GM06990 (cell line): ENCODE results near the gene NDUFB4.

Experiments
- DNase-seq: peaks from one replicate; pipeline ENCODE4 v3.0.0-alpha.2; 2011; ENCODE audit not compliant: insufficient read length; ENCODE audit errors: extremely low read depth
- H3K27me3 ChIP-seq: replicated peaks from 2 replicates; pipeline ENCODE4 v1.6.0; 2011; ENCODE audit warnings: low read length; ENCODE audit not compliant: control insufficient read depth, insufficient read depth
- H3K36me3 ChIP-seq: 2 replicates; pipeline ENCODE4 v1.5.1; 2011; ENCODE audit warnings: low read length; ENCODE audit not compliant: control insufficient read depth, insufficient read depth
- H3K4me3 ChIP-seq: replicated peaks from 2 replicates; pipeline ENCODE4 v1.5.1; 2011; ENCODE audit warnings: low read depth, mild to moderate bottlenecking, control low read depth, low read length
- TF ChIP-seq, protein P1 (sequence below): IDR thresholded peaks from 2 replicates; pipeline ENCODE4 v1.5.1; 2011; ENCODE audit warnings: low read length, control low read depth, mild to moderate bottlenecking, inconsistent platforms; ENCODE audit not compliant: insufficient read depth, poor library complexity, severe bottlenecking

NDUFB4 gene

DNA sequence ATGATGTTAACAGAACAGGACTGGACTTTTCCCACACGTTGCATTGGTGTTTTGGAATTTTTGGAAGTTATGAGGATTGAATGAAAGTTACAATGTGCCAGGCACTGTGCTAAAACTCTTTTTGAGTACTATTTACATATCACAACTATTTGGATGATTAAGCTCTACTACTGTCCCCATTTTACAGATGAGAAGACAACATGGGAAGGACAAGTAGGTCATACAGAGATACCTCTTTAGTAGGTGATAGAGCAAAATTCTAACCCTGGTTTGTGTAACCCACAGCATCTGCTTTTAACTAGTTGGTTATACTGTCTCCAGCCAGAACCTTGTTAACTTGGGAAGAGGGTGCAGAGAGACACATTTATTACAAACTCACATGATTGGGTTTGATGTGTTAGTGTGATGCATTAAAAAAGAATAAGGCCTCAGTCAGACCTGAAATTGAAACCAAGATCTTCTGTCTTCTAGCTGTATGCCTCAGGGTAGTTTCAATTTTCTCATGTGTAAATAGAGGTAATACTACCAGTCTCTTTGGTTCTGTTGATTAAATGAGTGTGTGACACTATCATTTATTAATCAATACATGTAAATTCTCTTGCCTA is 1.4 kb downstream of the NDUFB4 start:
- no peaks in the 10 kb centered on the region for H3K27me3 ChIP-seq
- peak overlapping the region; percentile 69 for H3K4me3 ChIP-seq
- DNase-seq: peak; percentile 18
- H3K36me3 ChIP-seq: peaks cover 8% of the 10 kb centered on the region
- TF ChIP-seq, protein P1, sequence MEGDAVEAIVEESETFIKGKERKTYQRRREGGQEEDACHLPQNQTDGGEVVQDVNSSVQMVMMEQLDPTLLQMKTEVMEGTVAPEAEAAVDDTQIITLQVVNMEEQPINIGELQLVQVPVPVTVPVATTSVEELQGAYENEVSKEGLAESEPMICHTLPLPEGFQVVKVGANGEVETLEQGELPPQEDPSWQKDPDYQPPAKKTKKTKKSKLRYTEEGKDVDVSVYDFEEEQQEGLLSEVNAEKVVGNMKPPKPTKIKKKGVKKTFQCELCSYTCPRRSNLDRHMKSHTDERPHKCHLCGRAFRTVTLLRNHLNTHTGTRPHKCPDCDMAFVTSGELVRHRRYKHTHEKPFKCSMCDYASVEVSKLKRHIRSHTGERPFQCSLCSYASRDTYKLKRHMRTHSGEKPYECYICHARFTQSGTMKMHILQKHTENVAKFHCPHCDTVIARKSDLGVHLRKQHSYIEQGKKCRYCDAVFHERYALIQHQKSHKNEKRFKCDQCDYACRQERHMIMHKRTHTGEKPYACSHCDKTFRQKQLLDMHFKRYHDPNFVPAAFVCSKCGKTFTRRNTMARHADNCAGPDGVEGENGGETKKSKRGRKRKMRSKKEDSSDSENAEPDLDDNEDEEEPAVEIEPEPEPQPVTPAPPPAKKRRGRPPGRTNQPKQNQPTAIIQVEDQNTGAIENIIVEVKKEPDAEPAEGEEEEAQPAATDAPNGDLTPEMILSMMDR: no peak

DNA sequence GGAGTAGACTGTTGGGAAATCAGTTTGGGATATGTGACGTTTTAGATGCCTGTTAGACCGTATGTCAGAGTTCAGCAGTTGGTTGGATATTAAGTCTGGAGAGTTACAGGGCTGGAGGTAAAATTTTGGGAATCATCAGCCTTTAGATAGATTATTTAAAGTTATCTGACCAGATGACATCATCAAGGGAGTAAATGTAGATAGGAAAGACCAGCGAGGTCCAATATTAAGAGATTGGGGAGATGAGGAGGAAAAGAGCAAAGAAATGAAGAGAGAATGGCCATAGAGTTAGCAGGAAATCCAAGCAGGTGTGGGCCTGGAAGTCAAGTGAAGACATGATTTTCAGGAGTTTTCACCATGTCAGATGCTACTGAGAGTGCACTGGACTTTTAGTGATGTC is 3.1 kb downstream of the NDUFB4 start:
- TF ChIP-seq, protein P1: no peak
- Histone ChIP-seq H3K27me3 (no peaks in the 10 kb centered on the region), H3K36me3 (peaks cover 8% of the 10 kb centered on the region), H3K4me3 (no peak overlapping the region)
- DNase-seq: no peak

DNA sequence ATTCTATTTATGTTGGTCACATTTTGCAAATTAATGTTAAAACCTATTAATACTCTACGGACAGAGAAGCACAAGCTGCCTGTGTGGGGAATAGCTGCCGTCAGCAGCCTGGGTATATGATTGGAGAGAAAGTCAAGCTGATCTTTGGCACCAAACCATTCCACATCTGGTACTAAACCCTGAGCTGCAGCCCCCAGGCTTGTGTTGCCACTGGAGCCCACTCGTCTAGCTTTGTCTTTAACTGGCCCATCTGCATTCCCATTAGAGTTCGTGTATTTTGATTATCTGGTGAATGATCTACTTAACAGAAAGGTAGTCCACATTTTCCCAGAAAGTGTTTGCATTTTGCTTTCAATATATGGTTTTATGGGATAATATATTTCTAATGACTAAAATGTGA is 5.4 kb downstream of the NDUFB4 start:
- TF ChIP-seq, protein P1: no peak
- Histone ChIP-seq H3K36me3 (peaks cover 8% of the 10 kb centered on the region), H3K4me3 (no peak overlapping the region), H3K27me3 (no peaks in the 10 kb centered on the region)
- DNase-seq: no peak

DNA sequence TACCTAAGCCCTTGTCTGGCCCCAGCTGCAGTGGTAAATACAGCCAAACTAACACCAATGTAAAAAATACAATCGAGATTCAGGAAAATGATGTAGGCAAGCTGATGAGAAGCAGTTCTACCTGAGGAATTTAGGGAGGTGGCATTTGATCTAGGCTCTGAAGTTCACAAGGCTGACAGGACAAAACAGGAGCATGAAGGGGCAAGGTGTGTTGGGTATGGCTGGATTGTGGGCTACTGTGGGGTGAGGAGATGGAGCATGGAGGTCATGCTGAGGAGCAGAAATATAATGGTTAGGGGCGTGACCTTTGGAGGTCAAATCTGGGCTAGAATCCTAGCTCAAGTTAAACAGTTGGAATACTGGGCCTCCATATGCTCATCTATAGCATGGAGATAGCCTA is 6.5 kb downstream of the NDUFB4 start:
- Histone ChIP-seq H3K27me3 (no peaks in the 10 kb centered on the region), H3K36me3 (peaks cover 8% of the 10 kb centered on the region), H3K4me3 (no peak overlapping the region)
- DNase-seq: no peak
- TF ChIP-seq, protein P1: no peak

DNA sequence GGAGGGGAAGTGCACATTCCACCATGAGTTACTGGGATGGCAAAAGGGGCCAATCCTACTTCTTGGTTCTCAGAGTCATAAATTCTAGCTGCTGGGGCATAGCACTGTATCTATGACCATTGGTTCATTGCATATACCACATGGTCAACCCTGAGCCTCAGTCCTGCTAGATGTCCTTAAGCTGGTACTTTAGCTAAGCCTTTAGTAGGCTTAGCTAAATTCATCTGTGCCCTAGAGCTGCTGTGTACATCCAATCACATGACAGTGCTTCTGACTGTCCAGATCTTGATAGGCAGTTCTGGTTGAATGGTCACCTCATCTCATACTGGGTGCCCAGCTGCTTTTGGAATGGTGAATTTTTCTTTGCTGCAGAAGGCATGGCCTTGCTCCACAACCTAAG is 8.2 kb downstream of the NDUFB4 start:
- no peak overlapping the region for H3K4me3 ChIP-seq
- DNase-seq: no peak
- H3K27me3 ChIP-seq: no peaks in the 10 kb centered on the region
- TF ChIP-seq, protein P1: no peak
- peaks cover 2% of the 10 kb centered on the region for H3K36me3 ChIP-seq

DNA sequence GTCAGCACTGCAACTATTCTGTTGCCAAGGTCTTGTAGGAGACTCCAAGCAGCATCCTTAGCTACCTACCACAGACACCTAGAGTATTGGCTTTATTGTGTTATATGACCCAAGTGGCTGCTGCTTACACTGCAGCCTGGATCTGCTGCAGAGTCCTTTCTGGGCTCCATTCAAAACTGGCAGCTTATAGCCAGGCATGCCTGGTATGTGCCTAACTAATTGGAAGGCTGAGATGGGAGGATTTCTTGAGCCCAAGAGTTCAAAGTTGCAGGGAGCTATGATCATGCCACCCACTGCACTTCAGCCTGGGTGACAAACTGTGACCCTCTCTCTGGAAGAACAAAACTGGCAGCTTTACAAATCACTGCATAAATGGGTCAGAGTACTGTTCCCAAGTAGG is 8.6 kb downstream of the NDUFB4 start:
- TF ChIP-seq, protein P1: no peak
- Histone ChIP-seq H3K4me3 (no peak overlapping the region), H3K27me3 (no peaks in the 10 kb centered on the region), H3K36me3 (no peaks in the 10 kb centered on the region; the same call in none of the 2 replicates)
- no peak for DNase-seq
